SU-DHL-6 (cell line): ENCODE data around the gene RNF166.

Experiments used
- H2AFZ ChIP-seq: fragments of 200-600 bp; sonication (generic); 2 replicates; pipeline ENCODE4 v1.6.1; 2014; ENCODE audit warnings: low read depth, mild to moderate bottlenecking, moderate library complexity, mixed read lengths, antibody characterized with exemption, low read length; ENCODE audit not compliant: severe bottlenecking
- H3F3A ChIP-seq: fragments of 200-600 bp; shearing (Covaris generic); 2 replicates; pipeline ENCODE4 v1.6.0; 2016; ENCODE audit warnings: antibody characterized with exemption, mild to moderate bottlenecking; ENCODE audit not compliant: insufficient read depth
- H3K27ac ChIP-seq: fragments of 200-600 bp; sonication (generic); 2 replicates; pipeline ENCODE4 v1.5.1; 2016; ENCODE audit warnings: low read depth, mild to moderate bottlenecking, low read length, moderate library complexity, mixed read lengths
- H3K27me3 ChIP-seq: fragments of 200-600 bp; sonication (generic), shearing (Covaris generic); 2 replicates; pipeline ENCODE4 v1.6.0; 2014; ENCODE audit warnings: mild to moderate bottlenecking, low read length
- H3K36me3 ChIP-seq: fragments of 200-600 bp; sonication (generic); 2 replicates; pipeline ENCODE4 v1.6.1; 2014; ENCODE audit warnings: mild to moderate bottlenecking, low read length, mixed read lengths
- H3K4me2 ChIP-seq: fragments of 300-600, 200-600 bp; shearing (Covaris generic), sonication (generic); 2 replicates; pipeline ENCODE4 v1.6.0; 2014; ENCODE audit warnings: low read length, low read depth, mild to moderate bottlenecking; ENCODE audit not compliant: poor library complexity, severe bottlenecking
- H3K4me3 ChIP-seq: fragments of 200-600 bp; sonication (generic); 2 replicates; pipeline ENCODE4 v1.5.1; 2014; ENCODE audit warnings: antibody characterized with exemption, low read length, mild to moderate bottlenecking, mixed read lengths; ENCODE audit not compliant: insufficient read depth, poor library complexity, severe bottlenecking
- H3K79me2 ChIP-seq: fragments of 200-600 bp; sonication (generic); 2 replicates; pipeline ENCODE4 v1.6.1; 2014; ENCODE audit warnings: mild to moderate bottlenecking, low read length, moderate library complexity; ENCODE audit not compliant: insufficient read depth
- H3K9ac ChIP-seq: fragments of 200-600 bp; sonication (generic); 2 replicates; pipeline ENCODE4 v1.7.0; 2014; ENCODE audit warnings: mild to moderate bottlenecking, low read length
- H3K9me2 ChIP-seq: fragments of 200-600 bp; sonication (generic); replicated peaks from 2 replicates; pipeline ENCODE4 v1.6.1; 2014; ENCODE audit warnings: low read length; ENCODE audit not compliant: insufficient read depth
- H3K9me3 ChIP-seq: fragments of 200-600 bp; sonication (generic); 2 replicates; pipeline ENCODE4 v1.6.1; 2014; ENCODE audit warnings: low read length, mixed read lengths; ENCODE audit not compliant: insufficient read depth
- H4K20me1 ChIP-seq: fragments of 200-600 bp; sonication (generic); 2 replicates; pipeline ENCODE4 v1.6.1; 2014; ENCODE audit warnings: low read depth, mild to moderate bottlenecking, antibody characterized with exemption, low read length, moderate library complexity, mixed read lengths
- CTCF ChIP-seq: fragments of 200-600 bp; sonication (generic); IDR thresholded peaks from one replicate; pipeline ENCODE4 v1.5.1; 2017; ENCODE audit warnings: antibody characterized with exemption, mild to moderate bottlenecking, low read length, moderate library complexity; ENCODE audit not compliant: insufficient read depth, poor library complexity, severe bottlenecking
- EZH2phosphoT487 ChIP-seq: fragments of 200-600 bp; sonication (generic), shearing (Covaris generic); conservative IDR thresholded peaks from 2 replicates; pipeline ENCODE4 v1.6.1; 2018; ENCODE audit warnings: mild to moderate bottlenecking, antibody characterized with exemption, low read length, moderate library complexity, mixed read lengths

The RNF166 gene

GRCh38 chr16:88655053-88655732 is 51.0 kb downstream of the RNF166 start:
- H4K20me1 ChIP-seq: peaks cover under 1% of the 10 kb centered on the region; the same call in 1 of the 2 replicates
- H2AFZ ChIP-seq: no peak overlapping the region
- no peaks in the 10 kb centered on the region for H3F3A ChIP-seq
- no peaks in the 10 kb centered on the region for H3K27me3 ChIP-seq
- H3K9me2 ChIP-seq: no peaks in the 10 kb centered on the region
- H3K9ac ChIP-seq: no peak overlapping the region
- H3K4me3 ChIP-seq: no peak overlapping the region
- H3K36me3 ChIP-seq: no peaks in the 10 kb centered on the region
- TF ChIP-seq CTCF: no peak
- TF ChIP-seq EZH2phosphoT487: no peak
- no peaks in the 10 kb centered on the region for H3K9me3 ChIP-seq
- peaks cover 19% of the 10 kb centered on the region for H3K79me2 ChIP-seq
- H3K4me2 ChIP-seq: no peak overlapping the region
- H3K27ac ChIP-seq: no peak overlapping the region

GRCh38 chr16:88654363-88655052 is 51.7 kb downstream of the RNF166 start:
- no peak overlapping the region for H3K4me2 ChIP-seq
- H3K27ac ChIP-seq: no peak overlapping the region
- no peaks in the 10 kb centered on the region for H3F3A ChIP-seq
- no peaks in the 10 kb centered on the region for H3K9me2 ChIP-seq
- peaks cover 19% of the 10 kb centered on the region for H3K79me2 ChIP-seq
- H4K20me1 ChIP-seq: peaks cover 7% of the 10 kb centered on the region; the same call in 1 of the 2 replicates
- H3K9ac ChIP-seq: no peak overlapping the region
- no peak overlapping the region for H2AFZ ChIP-seq
- TF ChIP-seq EZH2phosphoT487 (no peak), CTCF (no peak)
- no peak overlapping the region for H3K4me3 ChIP-seq
- no peaks in the 10 kb centered on the region for H3K27me3 ChIP-seq
- H3K36me3 ChIP-seq: no peaks in the 10 kb centered on the region
- no peaks in the 10 kb centered on the region for H3K9me3 ChIP-seq

GRCh38 chr16:88653596-88654362 is 52.4 kb downstream of the RNF166 start:
- no peaks in the 10 kb centered on the region for H3F3A ChIP-seq
- no peak overlapping the region for H3K9ac ChIP-seq
- H3K9me3 ChIP-seq: no peaks in the 10 kb centered on the region
- no peaks in the 10 kb centered on the region for H3K36me3 ChIP-seq
- no peak overlapping the region for H2AFZ ChIP-seq
- H3K27me3 ChIP-seq: no peaks in the 10 kb centered on the region
- no peak overlapping the region for H3K4me2 ChIP-seq
- H4K20me1 ChIP-seq: peaks cover 12% of the 10 kb centered on the region; the same call in 1 of the 2 replicates
- no peak for TF ChIP-seq EZH2phosphoT487
- TF ChIP-seq CTCF: no peak
- peaks cover 21% of the 10 kb centered on the region for H3K79me2 ChIP-seq
- H3K9me2 ChIP-seq: no peaks in the 10 kb centered on the region
- H3K4me3 ChIP-seq: no peak overlapping the region
- H3K27ac ChIP-seq: no peak overlapping the region
